Left ventricle myocardium superior (tissue), 1 donor: ENCODE measurements around the gene POU2F1. TPM values are rescaled to one million over a fixed set of nuclear protein-coding genes. Genes with fewer than 3 reads are reported as not detected.
A peak's percentile ranks its signal among the peaks of the same experiment; 100 is the strongest.

ENCODE experiments used
- ATAC-seq: fragments of 200-7000 bp; cut with Tn5 transposase; one replicate; pipeline ENCODE4 v1.9.1; 2020; ENCODE audit warnings: mild to moderate bottlenecking, moderate library complexity
- DNase-seq: peaks from one replicate; pipeline ENCODE4 v3.0.0-alpha.2; 2020
- intact Hi-C: fragments of 100-400 bp; cut with micrococcal nuclease; formaldehyde crosslinking; loops from one replicate; pipeline ENCODE4 v1.11.0; 2022
- total RNA-seq: library from RNA; stranded (reverse); fragmentation: NEBNext Ultra II Directional; extraction: Animal tissue kit (Norgen Biotek cat#: 25700); gene quantifications from one replicate; pipeline ENCODE4 v1.2.1, GENCODE V29; 2021
- donor health status: DM: no; HTN: yes; CAD: no; lungs with severe emphysema.

Gene POU2F1
- total RNA-seq, 1 donor from 2014 or later, result 5.9 TPM

DNA sequence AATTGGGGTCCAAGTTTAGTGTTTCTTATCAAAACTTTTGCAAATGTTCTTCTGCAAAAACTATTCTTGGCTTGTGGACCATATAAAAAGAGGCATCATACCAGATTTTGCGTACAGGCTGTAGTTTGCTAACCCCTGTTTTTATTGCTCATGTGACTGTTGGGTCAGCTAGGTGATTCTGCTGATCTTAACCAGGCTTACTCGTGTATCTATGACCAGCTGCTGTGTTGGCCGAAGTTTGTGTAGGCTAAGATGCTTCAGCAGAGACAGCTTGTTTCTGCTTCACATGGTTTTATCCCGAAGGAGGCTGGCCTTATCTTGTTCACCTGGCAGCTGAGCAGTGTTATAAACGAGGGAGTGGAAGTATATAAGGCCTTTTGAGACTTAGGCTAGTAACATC, 38.2 kb downstream of the POU2F1 start:
- DNase-seq (no peak), ATAC-seq (peak; percentile 48)
- intact Hi-C loops, result no loop called here

GRCh38 chr1:167262836-167263235, 42.1 kb downstream of the POU2F1 start:
- ATAC-seq (no peak), DNase-seq (no peak)
- intact Hi-C loops, result no loop called here

GRCh38 chr1:167263344-167263743, 42.7 kb downstream of the POU2F1 start:
- ATAC-seq (no peak), DNase-seq (no peak)
- intact Hi-C loops, result no loop called here

GRCh38 chr1:167263819-167264464, 43.3 kb downstream of the POU2F1 start:
- DNase-seq (no peak), ATAC-seq (no peak)
- intact Hi-C loops, result no loop called here

- intact Hi-C loops, result loop anchor here (5.0 kb wide), 2 partner anchors 175 to 265 kb away; no protein-coding TSS in a partner anchor
- DNase-seq (no peak), ATAC-seq (no peak)
Observed at GRCh38 chr1:167266965-167267364, 46.3 kb downstream of the POU2F1 start.

- ATAC-seq (no peak), DNase-seq (no peak)
- intact Hi-C loops, result loop anchor here (5.0 kb wide), 2 partner anchors 174 to 264 kb away; no protein-coding TSS in a partner anchor
Observed at GRCh38 chr1:167268347-167268787, 47.7 kb downstream of the POU2F1 start.

GRCh38 chr1:167270349-167271092, 49.8 kb downstream of the POU2F1 start:
- DNase-seq (no peak), ATAC-seq (no peak)
- intact Hi-C loops, result no loop called here

GRCh38 chr1:167272369-167272957, 51.8 kb downstream of the POU2F1 start:
- ATAC-seq (no peak), DNase-seq (no peak)
- intact Hi-C loops, result no loop called here

DNA sequence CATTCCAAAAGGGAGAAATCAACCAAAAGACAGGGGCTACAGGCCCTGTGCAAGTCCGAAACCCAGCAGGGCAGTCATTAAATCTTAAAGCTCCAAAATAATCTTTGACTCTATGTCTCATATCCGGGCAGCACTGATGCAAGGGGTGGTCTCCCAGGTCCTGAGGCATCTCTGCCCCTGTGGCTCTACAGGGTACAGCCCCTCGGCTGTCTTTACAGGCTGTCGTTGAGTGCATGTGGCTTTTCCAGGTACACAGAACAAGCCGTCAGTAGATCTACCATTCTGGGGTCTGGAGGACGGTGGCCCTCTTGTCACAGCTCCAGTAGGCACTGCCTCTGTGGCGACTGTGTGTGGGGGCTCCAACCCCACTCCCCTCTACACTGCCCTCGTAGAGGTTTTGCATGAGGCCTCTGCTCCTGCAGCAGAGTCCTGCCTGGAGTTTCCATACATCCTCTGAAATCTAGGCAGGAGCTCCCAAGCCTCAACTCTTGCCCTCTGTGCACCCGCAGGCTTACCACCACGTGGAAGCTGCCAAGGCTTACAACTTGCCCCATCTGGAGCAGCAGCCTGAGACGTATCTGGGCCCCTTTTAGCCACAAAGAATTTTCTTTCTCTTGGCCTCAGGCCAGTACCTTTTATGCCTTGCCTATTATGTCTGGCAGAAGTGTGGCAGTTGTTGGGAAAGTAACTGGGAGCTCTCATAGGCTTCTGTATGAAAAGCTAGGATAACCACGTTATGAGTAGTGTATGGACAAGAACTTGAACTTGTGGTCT, 52.5 kb downstream of the POU2F1 start:
- intact Hi-C loops, result no loop called here
- ATAC-seq (peak; percentile 69), DNase-seq (no peak)

- intact Hi-C loops, result no loop called here
- ATAC-seq (no peak), DNase-seq (no peak)
Observed at GRCh38 chr1:167274061-167274460, 53.4 kb downstream of the POU2F1 start.

GRCh38 chr1:167276969-167277368, 56.3 kb downstream of the POU2F1 start:
- intact Hi-C loops, result no loop called here
- DNase-seq (no peak), ATAC-seq (no peak)

GRCh38 chr1:167278497-167278896, 57.8 kb downstream of the POU2F1 start:
- intact Hi-C loops, result no loop called here
- no peak for ATAC-seq
- DNase-seq, result no peak

DNA sequence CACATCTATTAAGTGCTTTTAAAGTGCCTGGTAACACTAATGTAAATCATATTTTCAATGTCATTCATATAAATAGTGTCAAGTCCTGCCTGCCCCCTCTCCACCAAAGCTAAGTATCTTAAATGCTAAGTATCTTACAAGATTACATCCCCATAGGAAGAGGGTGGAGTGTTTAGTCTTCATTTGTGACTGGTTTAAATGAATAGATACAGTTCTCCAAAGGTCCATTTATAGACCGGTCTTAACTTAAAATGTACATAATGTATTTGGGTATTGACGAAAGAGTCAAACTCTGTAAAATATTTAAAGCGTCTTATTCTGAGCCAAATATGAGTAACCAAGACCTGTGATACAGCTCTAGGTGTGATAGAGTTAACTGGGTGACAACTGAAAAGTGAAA, 60.2 kb downstream of the POU2F1 start:
- DNase-seq (no peak), ATAC-seq (no peak)
- intact Hi-C loops, result no loop called here

- intact Hi-C loops, result no loop called here
- ATAC-seq, result no peak
- no peak for DNase-seq
Observed at GRCh38 chr1:167288390-167289074, 67.8 kb downstream of the POU2F1 start.

- intact Hi-C loops, result no loop called here
- no peak for ATAC-seq
- DNase-seq, result no peak
Observed at GRCh38 chr1:167289075-167289442, 68.4 kb downstream of the POU2F1 start.

- DNase-seq (no peak), ATAC-seq (no peak)
- intact Hi-C loops, result no loop called here
Observed at GRCh38 chr1:167289966-167290365, 69.3 kb downstream of the POU2F1 start.

- no peak for ATAC-seq
- intact Hi-C loops, result no loop called here
- no peak for DNase-seq
Observed at GRCh38 chr1:167291539-167292185, 71.0 kb downstream of the POU2F1 start.

DNA sequence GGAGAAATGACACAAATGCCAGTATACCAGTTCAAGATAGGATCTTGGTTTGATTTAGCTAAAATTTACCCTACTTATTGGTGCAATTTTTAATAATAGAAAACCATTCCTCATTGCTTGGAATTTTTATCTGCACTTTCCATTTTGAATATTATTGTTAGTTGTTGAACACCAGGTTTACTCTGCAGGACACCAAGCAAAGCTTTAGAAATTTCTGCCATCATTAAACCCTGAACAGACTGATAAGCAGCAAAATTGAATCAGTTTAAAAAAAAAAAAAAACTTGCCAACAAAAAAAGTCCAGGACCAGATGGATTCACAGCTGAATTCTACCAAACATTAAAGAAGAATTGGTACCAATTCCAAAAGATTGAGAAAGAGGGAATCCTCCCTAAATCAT, 71.5 kb downstream of the POU2F1 start:
- intact Hi-C loops, result no loop called here
- no peak for DNase-seq
- ATAC-seq, result no peak

DNA sequence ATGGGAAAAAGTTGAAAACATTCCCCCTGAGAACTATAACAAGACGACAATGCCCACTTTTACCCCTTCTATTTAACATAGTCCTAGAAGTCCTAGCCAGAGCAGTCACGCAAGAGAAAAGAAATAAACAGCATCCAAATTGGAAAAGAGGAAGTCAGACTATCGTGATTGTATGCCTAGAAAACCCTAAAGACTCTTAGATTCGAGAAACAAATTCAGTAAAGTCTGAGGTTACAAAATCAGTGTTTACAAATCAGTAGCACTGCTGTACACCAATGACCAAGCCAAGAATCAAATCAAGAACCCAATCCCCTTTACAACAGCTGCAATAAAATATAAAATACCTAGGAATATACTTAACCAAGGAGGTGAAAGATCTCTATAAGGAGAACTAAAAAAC, 72.4 kb downstream of the POU2F1 start:
- no peak for DNase-seq
- intact Hi-C loops, result no loop called here
- no peak for ATAC-seq
